Endodermal cell (in vitro differentiated cells): ENCODE measurements around the gene ATP2B1. TPM values are rescaled to one million over a fixed set of nuclear protein-coding genes. Genes with fewer than 3 reads are reported as not detected.

Experiments used
- DNase-seq: peaks from one replicate; pipeline ENCODE4 v3.0.0-alpha.2; 2017
- H3K27ac ChIP-seq: 2 replicates; pipeline ENCODE4 v1.5.1; 2013; ENCODE audit warnings: mild to moderate bottlenecking, low read depth, low read length, moderate library complexity
- H3K27me3 ChIP-seq: 2 replicates; pipeline ENCODE4 v1.6.1; 2013; ENCODE audit warnings: mild to moderate bottlenecking, low read length, moderate library complexity; ENCODE audit not compliant: insufficient read depth, control insufficient read depth, poor library complexity, severe bottlenecking
- H3K36me3 ChIP-seq: 2 replicates; pipeline ENCODE4 v1.7.0; 2013; ENCODE audit warnings: mild to moderate bottlenecking, low read length, moderate library complexity; ENCODE audit not compliant: control insufficient read depth, insufficient read depth
- H3K4me1 ChIP-seq: one replicate; pipeline ENCODE4 v1.7.0; 2013; ENCODE audit warnings: low read length; ENCODE audit not compliant: control insufficient read depth, insufficient read depth
- H3K4me3 ChIP-seq: 2 replicates; pipeline ENCODE4 v1.5.1; 2013; ENCODE audit warnings: mild to moderate bottlenecking, low read length, moderate library complexity
- H3K9ac ChIP-seq: 2 replicates; pipeline ENCODE4 v1.6.1; 2013; ENCODE audit warnings: mild to moderate bottlenecking, low read length, moderate library complexity; ENCODE audit not compliant: poor library complexity, severe bottlenecking; ENCODE audit errors: extremely low read depth
- H3K9me3 ChIP-seq: 2 replicates; pipeline ENCODE4 v1.6.1; 2013; ENCODE audit warnings: mild to moderate bottlenecking, low read length, moderate library complexity; ENCODE audit not compliant: control insufficient read depth
- H3K27ac Mint-ChIP-seq: 2 replicates; pipeline ENCODE4 v1.8.0; 2020; ENCODE audit warnings: mixed read lengths
- H3K27me3 Mint-ChIP-seq: 2 replicates; pipeline ENCODE4 v1.8.0; 2021; ENCODE audit warnings: mild to moderate bottlenecking, mixed read lengths; ENCODE audit not compliant: insufficient read depth
- H3K36me3 Mint-ChIP-seq: 2 replicates; pipeline ENCODE4 v1.8.0; 2020; ENCODE audit warnings: low read depth, mixed read lengths
- H3K4me1 Mint-ChIP-seq: 2 replicates; pipeline ENCODE4 v1.8.0; 2020; ENCODE audit warnings: mixed read lengths
- H3K4me3 Mint-ChIP-seq: 2 replicates; pipeline ENCODE4 v1.8.0; 2020; ENCODE audit warnings: mild to moderate bottlenecking, moderate library complexity, mixed read lengths
- H3K9me3 Mint-ChIP-seq: 2 replicates; pipeline ENCODE4 v1.8.0; 2020; ENCODE audit warnings: mild to moderate bottlenecking, mixed read lengths
- CTCF ChIP-seq: fragments of 200-600 bp; sonication (generic); conservative IDR thresholded peaks from 2 replicates; pipeline ENCODE4 v1.5.0; 2021; ENCODE audit warnings: antibody characterized with exemption, mild to moderate bottlenecking
- WGBS, 2 experiments: methylation state at CpG; one replicate each; pipeline versions ENCODE4 v1.1.5 to v1.1.7; 2013; ENCODE audit warnings: missing lambda C conversion rate in 2 of 2, mixed read lengths in 1 of 2; ENCODE audit not compliant: insufficient coverage in 1 of 2, insufficient read length in 1 of 2; 5-methylcytosine and 5-hydroxymethylcytosine counted together
- total RNA-seq, 2 donors: library from RNA; stranded (reverse); fragmentation: NEBNext Ultra II Directional in 1 of 2; extraction: Animal tissue kit (Norgen Biotek cat#: 25700) in 1 of 2; gene quantifications; 2 replicates in 1 of 2; 3 replicates in 1 of 2; pipeline ENCODE4 v1.2.1, GENCODE V29; 2021

ATP2B1 gene
- total RNA-seq, 2 donors from 2014 or later = 66.7 to 81.9 TPM

DNA sequence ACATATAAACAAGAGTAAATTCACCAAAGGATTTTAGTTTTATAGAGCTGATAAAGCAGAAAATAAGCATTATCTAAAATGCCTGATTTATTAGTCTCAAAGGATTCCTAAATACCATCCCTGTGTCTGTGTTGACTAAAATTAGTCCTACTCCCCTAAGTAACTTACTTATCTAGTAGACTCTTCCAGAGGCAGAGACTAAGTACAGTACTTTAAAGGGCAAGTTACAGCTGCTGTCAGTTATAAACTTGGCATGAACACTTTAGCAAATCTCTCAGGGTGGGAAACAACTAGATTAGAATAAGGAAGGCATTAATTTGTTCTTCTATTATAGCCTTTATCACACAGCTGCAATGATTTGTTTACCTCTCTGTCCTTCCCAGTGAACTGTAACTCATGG is 46.0 kb downstream of the ATP2B1 start:
- no peak for DNase-seq
- Mint-ChIP-seq H3K27me3 (no peaks in the 10 kb centered on the region), H3K4me3 (no peak overlapping the region), H3K27ac (no peak overlapping the region), H3K9me3 (no peaks in the 10 kb centered on the region), H3K4me1 (peaks cover 26% of the 10 kb centered on the region), H3K36me3 (no peaks in the 10 kb centered on the region)
- no peak overlapping the region for H3K4me3 ChIP-seq
- TF ChIP-seq CTCF = no peak
- H3K36me3 ChIP-seq = no peaks in the 10 kb centered on the region
- peaks cover 12% of the 10 kb centered on the region for H3K4me1 ChIP-seq
- H3K9ac ChIP-seq = no peak overlapping the region
- H3K27ac ChIP-seq = no peak overlapping the region
- H3K9me3 ChIP-seq = no peaks in the 10 kb centered on the region
- no peaks in the 10 kb centered on the region for H3K27me3 ChIP-seq

DNA sequence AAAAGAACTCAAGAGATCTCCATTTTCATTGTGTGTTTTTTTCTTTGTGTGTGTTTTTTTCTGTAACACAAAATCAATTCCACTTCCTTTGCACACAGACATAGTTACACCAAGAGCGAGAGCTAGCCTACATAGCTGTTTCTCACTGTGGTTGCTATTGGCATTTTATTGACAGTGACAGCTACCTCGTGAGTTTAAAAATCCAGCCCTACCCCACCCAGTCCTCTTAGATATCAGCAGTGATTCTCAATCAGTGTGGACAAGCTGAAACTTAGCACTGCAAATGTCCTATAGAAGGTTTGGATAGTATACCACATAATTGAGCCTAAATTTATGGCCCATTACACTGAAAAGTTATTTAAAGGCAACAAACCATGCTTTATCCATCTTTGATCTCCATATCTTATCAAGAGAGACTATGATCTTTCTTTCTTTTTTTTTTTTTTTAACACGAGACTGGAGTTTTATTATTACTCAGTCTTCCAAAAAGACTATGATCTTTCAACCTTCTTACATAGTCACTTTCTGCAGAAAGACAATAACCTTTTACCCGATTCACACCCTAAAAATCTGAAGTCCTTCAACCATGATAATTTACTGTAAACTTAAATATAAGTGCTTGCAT is 46.8 kb downstream of the ATP2B1 start:
- no peaks in the 10 kb centered on the region for H3K27me3 Mint-ChIP-seq
- no peak overlapping the region for H3K4me3 ChIP-seq
- no peak for TF ChIP-seq CTCF
- H3K27me3 ChIP-seq = no peaks in the 10 kb centered on the region
- no peak for DNase-seq
- no peaks in the 10 kb centered on the region for H3K36me3 ChIP-seq
- H3K27ac Mint-ChIP-seq = no peak overlapping the region
- peaks cover 12% of the 10 kb centered on the region for H3K4me1 ChIP-seq
- H3K4me1 Mint-ChIP-seq = peaks cover 34% of the 10 kb centered on the region
- H3K27ac ChIP-seq = no peak overlapping the region
- H3K36me3 Mint-ChIP-seq = no peaks in the 10 kb centered on the region
- 80 to 90% methylated on average over 1 to 4 of the region's 4 CpGs for WGBS, 2 experiments
- no peaks in the 10 kb centered on the region for H3K9me3 ChIP-seq
- H3K9ac ChIP-seq = no peak overlapping the region
- H3K4me3 Mint-ChIP-seq = no peak overlapping the region
- H3K9me3 Mint-ChIP-seq = no peaks in the 10 kb centered on the region

GRCh38 chr12:89657739-89658138 is 50.9 kb downstream of the ATP2B1 start:
- peaks cover 37% of the 10 kb centered on the region for H3K4me1 Mint-ChIP-seq
- no peak overlapping the region for H3K27ac Mint-ChIP-seq
- H3K9ac ChIP-seq = no peak overlapping the region
- peaks cover 12% of the 10 kb centered on the region for H3K36me3 Mint-ChIP-seq
- H3K4me3 Mint-ChIP-seq = no peak overlapping the region
- no peak for DNase-seq
- no peaks in the 10 kb centered on the region for H3K9me3 ChIP-seq
- H3K4me1 ChIP-seq = peaks cover 3% of the 10 kb centered on the region
- TF ChIP-seq CTCF = no peak
- no peak overlapping the region for H3K4me3 ChIP-seq
- no peaks in the 10 kb centered on the region for H3K27me3 Mint-ChIP-seq
- no peak overlapping the region for H3K27ac ChIP-seq
- H3K36me3 ChIP-seq = peaks cover 20% of the 10 kb centered on the region
- no peaks in the 10 kb centered on the region for H3K27me3 ChIP-seq
- WGBS, 2 experiments = no CpG with 5 or more reads among the region's 1 CpG
- no peaks in the 10 kb centered on the region for H3K9me3 Mint-ChIP-seq
